Measurements from ENCODE around the gene USP37.

DNA sequence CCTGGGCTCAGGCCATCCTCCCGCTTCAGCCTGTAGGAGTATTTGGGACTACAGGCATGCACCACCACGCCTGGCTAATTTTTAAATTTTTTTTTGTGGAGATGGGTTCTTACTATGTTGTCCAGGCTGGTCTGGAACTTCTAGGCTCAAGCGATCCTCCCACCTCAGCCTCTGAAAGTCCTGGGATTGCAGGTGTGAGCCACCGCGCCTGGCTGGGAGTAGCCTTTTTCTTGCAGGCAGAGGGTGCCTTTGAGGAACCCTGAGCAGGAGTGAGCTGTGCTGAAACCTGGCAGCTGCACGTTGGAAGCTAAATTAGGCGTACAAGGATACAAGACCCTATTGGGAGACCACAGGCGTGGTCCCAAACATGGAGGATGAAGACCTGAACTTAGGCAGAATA, 160.4 kb downstream of the USP37 start:
- TF ChIP-seq, protein P1, sequence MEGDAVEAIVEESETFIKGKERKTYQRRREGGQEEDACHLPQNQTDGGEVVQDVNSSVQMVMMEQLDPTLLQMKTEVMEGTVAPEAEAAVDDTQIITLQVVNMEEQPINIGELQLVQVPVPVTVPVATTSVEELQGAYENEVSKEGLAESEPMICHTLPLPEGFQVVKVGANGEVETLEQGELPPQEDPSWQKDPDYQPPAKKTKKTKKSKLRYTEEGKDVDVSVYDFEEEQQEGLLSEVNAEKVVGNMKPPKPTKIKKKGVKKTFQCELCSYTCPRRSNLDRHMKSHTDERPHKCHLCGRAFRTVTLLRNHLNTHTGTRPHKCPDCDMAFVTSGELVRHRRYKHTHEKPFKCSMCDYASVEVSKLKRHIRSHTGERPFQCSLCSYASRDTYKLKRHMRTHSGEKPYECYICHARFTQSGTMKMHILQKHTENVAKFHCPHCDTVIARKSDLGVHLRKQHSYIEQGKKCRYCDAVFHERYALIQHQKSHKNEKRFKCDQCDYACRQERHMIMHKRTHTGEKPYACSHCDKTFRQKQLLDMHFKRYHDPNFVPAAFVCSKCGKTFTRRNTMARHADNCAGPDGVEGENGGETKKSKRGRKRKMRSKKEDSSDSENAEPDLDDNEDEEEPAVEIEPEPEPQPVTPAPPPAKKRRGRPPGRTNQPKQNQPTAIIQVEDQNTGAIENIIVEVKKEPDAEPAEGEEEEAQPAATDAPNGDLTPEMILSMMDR (IDR thresholded peaks at IDR 0.05; ENCODE audit: borderline replicate concordance, extremely low read depth, low read length, poor library complexity, severe bottlenecking): no peak
- TF ChIP-seq EZH2 (IDR thresholded peaks at IDR 0.05; ENCODE audit: borderline replicate concordance, low read depth, low read length, severe bottlenecking): no peak

Data from DND-41 (cell line).